GM12878 (cell line): ENCODE data around the gene COMMD10. TPM values are rescaled to one million over a fixed set of nuclear protein-coding genes. Genes with fewer than 3 reads are reported as not detected.

ENCODE experiments used
- BHLHE40 ChIP-seq, 2 experiments: fragments of 450-650 bp in 1 of 2; IDR thresholded peaks; 2 replicates each; pipeline ENCODE4 v1.6.1; 2011 to 2017; ENCODE audit warnings: low read depth in 2 of 2, borderline replicate concordance in 1 of 2, improper control_type of control experiment in 1 of 2, low read length in 1 of 2, mild to moderate bottlenecking in 1 of 2
- CBFB ChIP-seq: IDR thresholded peaks from 2 replicates; pipeline ENCODE4 v1.6.1; 2016; ENCODE audit warnings: antibody characterized with exemption, low read depth
- ESRRA ChIP-seq: IDR thresholded peaks from 2 replicates; pipeline ENCODE4 v1.6.1; 2012; ENCODE audit warnings: mild to moderate bottlenecking, low read length, improper control_type of control experiment
- MTA2 ChIP-seq: fragments of 450-650 bp; IDR thresholded peaks from 2 replicates; pipeline ENCODE4 v1.6.1; 2016; ENCODE audit warnings: low read depth, mild to moderate bottlenecking, moderate library complexity
- NR2F1 ChIP-seq: fragments of 450-650 bp; conservative IDR thresholded peaks from 2 replicates; pipeline ENCODE4 v1.6.1; 2017; ENCODE audit warnings: mild to moderate bottlenecking
- PML ChIP-seq: IDR thresholded peaks from 2 replicates; pipeline ENCODE4 v1.6.1; 2012; ENCODE audit warnings: low read length, inconsistent platforms
- RFX5 ChIP-seq: IDR thresholded peaks from 2 replicates; pipeline ENCODE4 v1.6.1; 2011; ENCODE audit warnings: low read depth, low read length, improper control_type of control experiment
- SMARCA5 ChIP-seq: fragments of 450-650 bp; IDR thresholded peaks from 2 replicates; pipeline ENCODE4 v1.6.1; 2017; ENCODE audit warnings: mild to moderate bottlenecking
- TAF1 ChIP-seq: IDR thresholded peaks from 2 replicates; pipeline ENCODE4 v1.6.1; 2011; ENCODE audit warnings: mild to moderate bottlenecking, low read depth, low read length, borderline replicate concordance
- WRNIP1 ChIP-seq: IDR thresholded peaks from 2 replicates; pipeline ENCODE4 v1.6.1; 2011; ENCODE audit warnings: low read depth, low read length, improper control_type of control experiment, borderline replicate concordance
- polyA plus RNA-seq, 11 experiments: library from polyadenylated mRNA; depleted of rRNA in 4 of 11; unstranded in 6 of 11; stranded (reverse) in 5 of 11; fragments of >200 nt; fragmentation: Nextera tagmentation in 4 of 11; fragmentation: Illumina TruSeq in 1 of 11; extraction: Ambion mirVana in 4 of 11; extraction: Trizol in 1 of 11; gene quantifications; 1 replicate in 1 of 11; 2 replicates in 10 of 11; pipeline versions ENCODE4 v1.2.1 to v1.2.3, GENCODE V29; 2011 to 2016; ENCODE audit warnings: inconsistent platforms in 2 of 11, missing spikeins in 2 of 11, low read depth in 1 of 11
- total RNA-seq, 4 experiments: library from RNA; depleted of rRNA in 3 of 4; stranded (reverse); fragments of >200 nt in 3 of 4; fragmentation: Illumina TruSeq in 1 of 4; extraction: Trizol in 1 of 4; gene quantifications; 2 replicates each; pipeline versions ENCODE4 v1.2.1 to v1.2.3, GENCODE V29; 2013 to 2021
- TF ChIP-seq, protein P1 (sequence below): IDR thresholded peaks from 2 replicates; pipeline ENCODE4 v1.6.1; 2012; ENCODE audit warnings: mild to moderate bottlenecking, low read depth, low read length

Gene COMMD10
- total and polyA plus RNA-seq, 10 of the 15 experiments (the other 5 are each of a cell fraction or from before 2014, with no cell fraction given) = 19.6 to 98.7 (median 28.0) TPM

DNA sequence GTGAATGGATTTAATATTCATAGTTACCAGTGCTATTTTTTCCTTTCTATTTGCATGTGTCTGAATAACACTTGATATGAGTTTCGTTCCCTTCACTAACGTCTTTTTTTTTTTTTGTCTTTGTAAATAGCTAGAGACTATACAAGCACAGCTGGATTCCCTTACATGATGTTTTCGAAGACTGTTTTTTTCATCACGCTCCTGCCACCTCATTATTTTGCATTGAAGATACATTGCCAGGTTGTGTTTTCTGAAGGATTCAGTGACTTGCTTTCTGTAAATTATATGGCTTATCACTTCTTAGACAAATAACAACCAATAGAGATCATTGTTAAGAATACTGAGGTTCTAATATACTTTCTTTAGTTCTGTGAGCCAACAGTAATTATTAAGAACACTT, 207.5 kb downstream of the COMMD10 start (continued):
- TF ChIP-seq, protein P1, sequence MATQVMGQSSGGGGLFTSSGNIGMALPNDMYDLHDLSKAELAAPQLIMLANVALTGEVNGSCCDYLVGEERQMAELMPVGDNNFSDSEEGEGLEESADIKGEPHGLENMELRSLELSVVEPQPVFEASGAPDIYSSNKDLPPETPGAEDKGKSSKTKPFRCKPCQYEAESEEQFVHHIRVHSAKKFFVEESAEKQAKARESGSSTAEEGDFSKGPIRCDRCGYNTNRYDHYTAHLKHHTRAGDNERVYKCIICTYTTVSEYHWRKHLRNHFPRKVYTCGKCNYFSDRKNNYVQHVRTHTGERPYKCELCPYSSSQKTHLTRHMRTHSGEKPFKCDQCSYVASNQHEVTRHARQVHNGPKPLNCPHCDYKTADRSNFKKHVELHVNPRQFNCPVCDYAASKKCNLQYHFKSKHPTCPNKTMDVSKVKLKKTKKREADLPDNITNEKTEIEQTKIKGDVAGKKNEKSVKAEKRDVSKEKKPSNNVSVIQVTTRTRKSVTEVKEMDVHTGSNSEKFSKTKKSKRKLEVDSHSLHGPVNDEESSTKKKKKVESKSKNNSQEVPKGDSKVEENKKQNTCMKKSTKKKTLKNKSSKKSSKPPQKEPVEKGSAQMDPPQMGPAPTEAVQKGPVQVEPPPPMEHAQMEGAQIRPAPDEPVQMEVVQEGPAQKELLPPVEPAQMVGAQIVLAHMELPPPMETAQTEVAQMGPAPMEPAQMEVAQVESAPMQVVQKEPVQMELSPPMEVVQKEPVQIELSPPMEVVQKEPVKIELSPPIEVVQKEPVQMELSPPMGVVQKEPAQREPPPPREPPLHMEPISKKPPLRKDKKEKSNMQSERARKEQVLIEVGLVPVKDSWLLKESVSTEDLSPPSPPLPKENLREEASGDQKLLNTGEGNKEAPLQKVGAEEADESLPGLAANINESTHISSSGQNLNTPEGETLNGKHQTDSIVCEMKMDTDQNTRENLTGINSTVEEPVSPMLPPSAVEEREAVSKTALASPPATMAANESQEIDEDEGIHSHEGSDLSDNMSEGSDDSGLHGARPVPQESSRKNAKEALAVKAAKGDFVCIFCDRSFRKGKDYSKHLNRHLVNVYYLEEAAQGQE = no peak
- TF ChIP-seq ESRRA = no peak
- TF ChIP-seq BHLHE40 (IDR thresholded peaks at IDR 0.05; ENCODE audit: borderline replicate concordance in 1 of 2, low read depth in 2 of 2, low read length in 1 of 2) = no peak
- no peak for TF ChIP-seq PML
- no peak for TF ChIP-seq MTA2
- TF ChIP-seq TAF1 = no peak
- no peak for TF ChIP-seq WRNIP1
- no peak for TF ChIP-seq CBFB
- TF ChIP-seq RFX5 = no peak
- TF ChIP-seq NR2F1 = no peak
- TF ChIP-seq SMARCA5 = no peak
